OCI-LY3 (cell line): Measurements from ENCODE around the gene KCNAB1.
A peak's percentile ranks its signal among the peaks of the same experiment; 100 is the strongest.

Experiments
- H2AFZ ChIP-seq: fragments of 200-600, 300-600 bp; shearing (Covaris generic); 2 replicates; pipeline ENCODE4 v1.6.0; 2014; ENCODE audit warnings: antibody characterized with exemption, low read depth, low read length
- H3K27ac ChIP-seq: fragments of 200-600, 300-600 bp; sonication (generic); 2 replicates; pipeline ENCODE4 v1.5.1; 2014; ENCODE audit warnings: mild to moderate bottlenecking, low read length, moderate library complexity, mixed read lengths
- H3K27me3 ChIP-seq: fragments of 200-600, 300-600 bp; sonication (generic); 2 replicates; pipeline ENCODE4 v1.6.1; 2014; ENCODE audit warnings: low read depth, low read length, mixed read lengths
- H3K36me3 ChIP-seq: fragments of 200-600, 300-600 bp; sonication (generic); replicated peaks from 2 replicates; pipeline ENCODE3; 2014; ENCODE audit warnings: low read depth, low read length, mixed read lengths
- H3K4me1 ChIP-seq: fragments of 300-600, 200-600 bp; sonication (generic); 2 replicates; pipeline ENCODE4 v1.6.1; 2014; ENCODE audit warnings: low read length, mixed read lengths
- H3K4me2 ChIP-seq: fragments of 200-600, 300-600 bp; sonication (generic); 2 replicates; pipeline ENCODE4 v1.6.1; 2014; ENCODE audit warnings: low read length, mixed read lengths
- H3K4me3 ChIP-seq: fragments of 300-600, 200-600 bp; sonication (generic); 2 replicates; pipeline ENCODE4 v1.5.1; 2014; ENCODE audit warnings: antibody characterized with exemption, mild to moderate bottlenecking, low read length, moderate library complexity
- H3K79me2 ChIP-seq: fragments of 300-600, 200-600 bp; shearing (Covaris generic); 2 replicates; pipeline ENCODE4 v1.6.1; 2014; ENCODE audit warnings: mild to moderate bottlenecking, low read length, mixed read lengths
- H3K9ac ChIP-seq: fragments of 300-600, 200-600 bp; shearing (Covaris generic); 2 replicates; pipeline ENCODE4 v1.6.0; 2014; ENCODE audit warnings: mild to moderate bottlenecking, low read length, moderate library complexity
- H3K9me3 ChIP-seq: fragments of 200-600, 300-600 bp; shearing (Covaris generic); 2 replicates; pipeline ENCODE4 v1.6.1; 2014; ENCODE audit warnings: low read length, mixed read lengths; ENCODE audit not compliant: insufficient read depth
- H4K20me1 ChIP-seq: fragments of 200-600, 300-600 bp; sonication (generic); 2 replicates; pipeline ENCODE4 v1.6.1; 2016; ENCODE audit warnings: low read length, mixed read lengths; ENCODE audit not compliant: insufficient read depth
- EZH2phosphoT487 ChIP-seq: fragments of 200-600 bp; shearing (Covaris generic); IDR thresholded peaks from 2 replicates; pipeline ENCODE4 v1.6.1; 2018; ENCODE audit warnings: antibody characterized with exemption, mixed run types, low read depth
- TF ChIP-seq, protein P1 (sequence below): fragments of 200-600, 300-600 bp; sonication (generic); IDR thresholded peaks from 2 replicates; pipeline ENCODE4 v1.5.1; 2014; ENCODE audit warnings: antibody characterized with exemption, low read length, low read depth

Gene KCNAB1

DNA sequence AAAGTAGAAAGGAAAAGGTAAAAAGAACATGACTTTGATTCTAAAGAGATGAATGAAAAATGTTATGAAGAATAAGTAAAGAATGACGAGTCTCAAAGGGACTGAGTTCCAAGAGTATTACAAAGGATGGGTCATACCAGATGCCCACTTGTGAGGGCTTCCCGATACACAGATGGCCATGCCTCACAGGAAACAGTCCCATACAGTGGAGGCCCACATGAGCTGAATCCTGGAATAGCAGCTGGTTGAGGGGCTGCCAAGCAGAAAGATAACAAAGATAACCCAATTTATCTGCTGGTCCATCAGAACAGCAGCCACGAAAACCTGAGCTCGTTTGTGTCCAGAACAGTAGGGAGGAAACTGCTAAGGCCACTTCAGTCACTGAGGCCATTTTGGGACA lies 430.9 kb downstream of the KCNAB1 start:
- no peak overlapping the region for H3K4me2 ChIP-seq
- H3K4me1 ChIP-seq, result peaks cover 21% of the 10 kb centered on the region
- no peak overlapping the region for H3K9ac ChIP-seq
- no peak for TF ChIP-seq EZH2phosphoT487
- TF ChIP-seq, protein P1, sequence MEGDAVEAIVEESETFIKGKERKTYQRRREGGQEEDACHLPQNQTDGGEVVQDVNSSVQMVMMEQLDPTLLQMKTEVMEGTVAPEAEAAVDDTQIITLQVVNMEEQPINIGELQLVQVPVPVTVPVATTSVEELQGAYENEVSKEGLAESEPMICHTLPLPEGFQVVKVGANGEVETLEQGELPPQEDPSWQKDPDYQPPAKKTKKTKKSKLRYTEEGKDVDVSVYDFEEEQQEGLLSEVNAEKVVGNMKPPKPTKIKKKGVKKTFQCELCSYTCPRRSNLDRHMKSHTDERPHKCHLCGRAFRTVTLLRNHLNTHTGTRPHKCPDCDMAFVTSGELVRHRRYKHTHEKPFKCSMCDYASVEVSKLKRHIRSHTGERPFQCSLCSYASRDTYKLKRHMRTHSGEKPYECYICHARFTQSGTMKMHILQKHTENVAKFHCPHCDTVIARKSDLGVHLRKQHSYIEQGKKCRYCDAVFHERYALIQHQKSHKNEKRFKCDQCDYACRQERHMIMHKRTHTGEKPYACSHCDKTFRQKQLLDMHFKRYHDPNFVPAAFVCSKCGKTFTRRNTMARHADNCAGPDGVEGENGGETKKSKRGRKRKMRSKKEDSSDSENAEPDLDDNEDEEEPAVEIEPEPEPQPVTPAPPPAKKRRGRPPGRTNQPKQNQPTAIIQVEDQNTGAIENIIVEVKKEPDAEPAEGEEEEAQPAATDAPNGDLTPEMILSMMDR, result no peak
- H2AFZ ChIP-seq, result no peak overlapping the region
- H3K36me3 ChIP-seq, result peaks cover 68% of the 10 kb centered on the region
- no peak overlapping the region for H3K27ac ChIP-seq
- H3K4me3 ChIP-seq, result no peak overlapping the region
- no peaks in the 10 kb centered on the region for H3K27me3 ChIP-seq
- peaks cover 87% of the 10 kb centered on the region for H3K79me2 ChIP-seq
- H3K9me3 ChIP-seq, result no peaks in the 10 kb centered on the region
- peaks cover 30% of the 10 kb centered on the region for H4K20me1 ChIP-seq

DNA sequence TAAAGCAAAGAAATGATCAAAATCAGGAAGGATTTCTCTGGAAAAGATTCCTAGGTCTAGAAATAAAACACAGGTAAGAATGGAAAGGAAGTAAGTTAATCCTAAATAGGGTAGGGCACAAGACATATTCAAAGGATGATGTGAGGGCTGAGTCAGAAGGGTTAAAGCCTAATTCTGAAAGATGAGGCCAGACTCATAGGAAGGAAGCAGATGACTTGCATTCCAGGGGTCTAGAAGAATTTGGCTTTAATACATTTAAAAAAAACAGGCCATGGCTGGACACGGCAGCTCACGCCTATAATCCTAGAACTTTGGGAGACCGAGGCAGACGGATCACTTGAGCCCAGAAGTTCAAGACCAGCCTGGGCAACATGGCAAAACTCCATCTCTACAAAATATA lies 431.4 kb downstream of the KCNAB1 start:
- no peak for TF ChIP-seq EZH2phosphoT487
- TF ChIP-seq, protein P1, result no peak
- Histone ChIP-seq H3K27me3 (no peaks in the 10 kb centered on the region), H2AFZ (no peak overlapping the region), H3K9me3 (no peaks in the 10 kb centered on the region), H4K20me1 (peaks cover 26% of the 10 kb centered on the region), H3K27ac (no peak overlapping the region), H3K4me2 (no peak overlapping the region), H3K9ac (no peak overlapping the region), H3K4me1 (peaks cover 21% of the 10 kb centered on the region), H3K4me3 (no peak overlapping the region), H3K79me2 (peaks cover 82% of the 10 kb centered on the region), H3K36me3 (peaks cover 63% of the 10 kb centered on the region)

DNA sequence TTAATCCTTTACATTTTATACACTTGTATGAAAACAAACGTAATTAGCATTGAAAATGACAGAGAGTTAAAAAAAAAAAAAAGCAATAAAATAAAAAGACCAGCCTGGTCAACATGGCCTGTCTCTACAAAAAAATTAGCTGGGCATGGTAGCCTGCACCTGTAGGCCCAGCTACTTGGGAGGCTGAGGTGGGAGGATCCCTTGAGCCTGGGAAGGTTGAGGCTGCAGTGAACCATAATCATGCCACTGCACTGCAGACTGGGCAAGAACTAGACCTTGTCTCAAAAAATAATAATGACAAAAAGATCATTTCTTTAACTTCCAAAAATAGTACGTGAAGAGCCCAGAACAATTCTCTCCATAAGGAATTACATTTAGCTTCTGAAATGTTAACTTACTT lies 432.6 kb downstream of the KCNAB1 start:
- Histone ChIP-seq H3K4me1 (peaks cover 21% of the 10 kb centered on the region), H3K79me2 (peaks cover 70% of the 10 kb centered on the region), H3K27ac (no peak overlapping the region), H4K20me1 (peaks cover 20% of the 10 kb centered on the region), H3K27me3 (no peaks in the 10 kb centered on the region), H3K4me2 (peak overlapping the region; percentile 77), H3K4me3 (peak overlapping the region; percentile 84), H3K9me3 (no peaks in the 10 kb centered on the region), H3K36me3 (peaks cover 51% of the 10 kb centered on the region), H3K9ac (peak overlapping the region; percentile 85), H2AFZ (no peak overlapping the region)
- TF ChIP-seq EZH2phosphoT487, result no peak
- TF ChIP-seq, protein P1, result no peak

DNA sequence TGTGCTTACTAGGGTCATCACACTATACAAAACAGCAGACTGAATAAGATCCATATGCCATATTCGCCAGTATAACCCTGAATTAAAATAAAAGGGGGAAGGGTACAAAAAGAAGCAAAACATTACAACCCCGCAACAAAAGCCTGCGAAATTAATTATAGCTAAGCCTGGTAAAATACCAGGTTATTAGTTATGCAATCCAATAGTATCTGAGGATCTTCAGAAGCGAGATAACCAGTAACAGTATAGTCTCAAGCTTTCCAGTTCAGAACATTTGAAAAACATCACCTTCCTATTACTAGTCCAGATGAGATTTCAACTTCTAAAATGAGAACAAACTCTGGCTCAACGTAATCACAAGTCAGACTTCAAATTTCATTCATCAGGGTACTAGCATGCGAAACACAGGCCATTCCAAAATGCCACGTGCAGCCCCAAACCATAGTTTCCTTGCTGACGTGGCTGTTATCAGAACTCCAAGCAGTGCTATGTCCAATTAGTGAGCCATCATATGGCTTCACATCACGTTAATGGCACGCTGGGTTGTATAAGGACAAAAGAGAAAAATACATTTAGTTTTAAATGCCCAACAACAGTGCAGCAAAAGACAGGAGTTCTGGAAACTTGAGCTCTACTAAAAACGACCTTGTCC lies 433.5 kb downstream of the KCNAB1 start:
- Histone ChIP-seq H2AFZ (no peak overlapping the region), H3K27ac (peak overlapping the region; percentile 61), H3K9ac (peak overlapping the region; percentile 85), H3K27me3 (no peaks in the 10 kb centered on the region), H3K9me3 (no peaks in the 10 kb centered on the region), H3K79me2 (peaks cover 61% of the 10 kb centered on the region), H3K4me1 (peaks cover 21% of the 10 kb centered on the region), H3K36me3 (peaks cover 42% of the 10 kb centered on the region), H3K4me3 (peak overlapping the region; percentile 84), H3K4me2 (peak overlapping the region; percentile 77), H4K20me1 (peaks cover 17% of the 10 kb centered on the region)
- TF ChIP-seq, protein P1, result no peak
- no peak for TF ChIP-seq EZH2phosphoT487
